ENCODE data around the gene IL6.

IL6 gene

DNA sequence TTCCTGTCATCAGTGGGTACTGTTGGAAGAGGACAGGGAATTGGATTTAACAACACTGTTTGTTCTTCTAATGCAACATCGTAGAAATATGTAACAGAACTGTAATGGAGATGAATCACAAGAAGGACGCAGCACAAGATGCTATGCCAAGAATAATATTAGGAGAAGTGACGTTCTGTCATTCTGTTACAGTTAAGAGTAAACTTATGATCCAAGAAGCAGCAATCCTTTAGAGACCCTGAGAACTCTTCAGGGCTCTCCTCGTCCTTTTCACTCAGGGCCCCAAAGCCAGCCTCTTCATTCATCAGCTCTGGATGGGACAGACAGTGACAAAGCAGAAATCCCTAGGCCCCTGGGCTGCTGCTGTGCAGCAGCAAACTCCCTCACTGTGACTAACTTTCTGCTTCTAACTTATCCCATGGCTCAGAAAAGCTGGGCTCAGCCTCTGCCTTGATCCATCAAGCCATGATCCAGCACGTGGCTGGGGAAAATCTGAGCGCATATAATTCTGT is 8.7 kb upstream of the IL6 start:
- Histone ChIP-seq H3K27ac (replicated peaks) (no peak overlapping the region), H3K27me3 (ENCODE audit: insufficient read depth, poor library complexity, severe bottlenecking) (peaks cover 3% of the 10 kb centered on the region), H3K4me3 (replicated peaks; ENCODE audit: insufficient read depth, low read length) (no peak overlapping the region)
- TF ChIP-seq SPI1 (IDR thresholded peaks at IDR 0.05; ENCODE audit: borderline replicate concordance, low read depth), result no peak
- TF ChIP-seq, protein P1, sequence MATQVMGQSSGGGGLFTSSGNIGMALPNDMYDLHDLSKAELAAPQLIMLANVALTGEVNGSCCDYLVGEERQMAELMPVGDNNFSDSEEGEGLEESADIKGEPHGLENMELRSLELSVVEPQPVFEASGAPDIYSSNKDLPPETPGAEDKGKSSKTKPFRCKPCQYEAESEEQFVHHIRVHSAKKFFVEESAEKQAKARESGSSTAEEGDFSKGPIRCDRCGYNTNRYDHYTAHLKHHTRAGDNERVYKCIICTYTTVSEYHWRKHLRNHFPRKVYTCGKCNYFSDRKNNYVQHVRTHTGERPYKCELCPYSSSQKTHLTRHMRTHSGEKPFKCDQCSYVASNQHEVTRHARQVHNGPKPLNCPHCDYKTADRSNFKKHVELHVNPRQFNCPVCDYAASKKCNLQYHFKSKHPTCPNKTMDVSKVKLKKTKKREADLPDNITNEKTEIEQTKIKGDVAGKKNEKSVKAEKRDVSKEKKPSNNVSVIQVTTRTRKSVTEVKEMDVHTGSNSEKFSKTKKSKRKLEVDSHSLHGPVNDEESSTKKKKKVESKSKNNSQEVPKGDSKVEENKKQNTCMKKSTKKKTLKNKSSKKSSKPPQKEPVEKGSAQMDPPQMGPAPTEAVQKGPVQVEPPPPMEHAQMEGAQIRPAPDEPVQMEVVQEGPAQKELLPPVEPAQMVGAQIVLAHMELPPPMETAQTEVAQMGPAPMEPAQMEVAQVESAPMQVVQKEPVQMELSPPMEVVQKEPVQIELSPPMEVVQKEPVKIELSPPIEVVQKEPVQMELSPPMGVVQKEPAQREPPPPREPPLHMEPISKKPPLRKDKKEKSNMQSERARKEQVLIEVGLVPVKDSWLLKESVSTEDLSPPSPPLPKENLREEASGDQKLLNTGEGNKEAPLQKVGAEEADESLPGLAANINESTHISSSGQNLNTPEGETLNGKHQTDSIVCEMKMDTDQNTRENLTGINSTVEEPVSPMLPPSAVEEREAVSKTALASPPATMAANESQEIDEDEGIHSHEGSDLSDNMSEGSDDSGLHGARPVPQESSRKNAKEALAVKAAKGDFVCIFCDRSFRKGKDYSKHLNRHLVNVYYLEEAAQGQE (IDR thresholded peaks at IDR 0.05; ENCODE audit: insufficient replicate concordance, low read depth), result no peak
- TF ChIP-seq, protein P2, sequence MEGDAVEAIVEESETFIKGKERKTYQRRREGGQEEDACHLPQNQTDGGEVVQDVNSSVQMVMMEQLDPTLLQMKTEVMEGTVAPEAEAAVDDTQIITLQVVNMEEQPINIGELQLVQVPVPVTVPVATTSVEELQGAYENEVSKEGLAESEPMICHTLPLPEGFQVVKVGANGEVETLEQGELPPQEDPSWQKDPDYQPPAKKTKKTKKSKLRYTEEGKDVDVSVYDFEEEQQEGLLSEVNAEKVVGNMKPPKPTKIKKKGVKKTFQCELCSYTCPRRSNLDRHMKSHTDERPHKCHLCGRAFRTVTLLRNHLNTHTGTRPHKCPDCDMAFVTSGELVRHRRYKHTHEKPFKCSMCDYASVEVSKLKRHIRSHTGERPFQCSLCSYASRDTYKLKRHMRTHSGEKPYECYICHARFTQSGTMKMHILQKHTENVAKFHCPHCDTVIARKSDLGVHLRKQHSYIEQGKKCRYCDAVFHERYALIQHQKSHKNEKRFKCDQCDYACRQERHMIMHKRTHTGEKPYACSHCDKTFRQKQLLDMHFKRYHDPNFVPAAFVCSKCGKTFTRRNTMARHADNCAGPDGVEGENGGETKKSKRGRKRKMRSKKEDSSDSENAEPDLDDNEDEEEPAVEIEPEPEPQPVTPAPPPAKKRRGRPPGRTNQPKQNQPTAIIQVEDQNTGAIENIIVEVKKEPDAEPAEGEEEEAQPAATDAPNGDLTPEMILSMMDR (IDR thresholded peaks at IDR 0.05; ENCODE audit: insufficient read depth, low read length), result no peak
- TF ChIP-seq GABPA (IDR thresholded peaks at IDR 0.05; ENCODE audit: low read depth), result no peak
- no peak for TF ChIP-seq POLR2AphosphoS5 (IDR thresholded peaks at IDR 0.05; ENCODE audit: low read depth)
- DNase-seq (ENCODE audit: low read depth in 1 of 2, low spot score in 1 of 2), result no peak

DNA sequence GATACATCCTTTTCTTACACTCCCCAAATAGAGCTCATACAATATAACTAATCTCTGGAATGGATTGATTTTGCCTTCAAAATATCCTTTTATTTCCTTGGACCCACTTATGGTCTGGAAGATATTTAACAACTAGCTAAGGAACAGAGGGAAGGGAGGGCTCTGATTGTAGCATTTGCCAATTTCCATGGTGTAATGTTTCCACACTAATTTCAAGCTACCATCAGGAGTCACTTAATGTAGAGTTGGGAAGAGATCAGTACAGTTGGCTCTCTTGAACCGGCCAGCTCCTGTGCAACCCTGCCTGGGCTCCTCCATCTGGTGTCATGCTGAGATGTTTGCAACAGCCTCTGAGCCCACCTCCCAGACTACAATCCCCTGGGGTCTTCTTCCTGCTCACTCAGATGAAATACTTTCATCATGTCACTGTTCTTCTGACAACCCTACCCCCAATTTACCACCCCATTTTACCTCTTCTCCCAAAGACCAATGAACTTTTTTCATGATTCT is 8.0 kb upstream of the IL6 start:
- TF ChIP-seq SPI1 (IDR thresholded peaks at IDR 0.05; ENCODE audit: borderline replicate concordance, low read depth) (no peak), POLR2AphosphoS5 (IDR thresholded peaks at IDR 0.05; ENCODE audit: low read depth) (no peak), GABPA (IDR thresholded peaks at IDR 0.05; ENCODE audit: low read depth) (no peak)
- TF ChIP-seq, protein P2 (IDR thresholded peaks at IDR 0.05; ENCODE audit: insufficient read depth, low read length), result no peak
- TF ChIP-seq, protein P1 (IDR thresholded peaks at IDR 0.05; ENCODE audit: insufficient replicate concordance, low read depth), result no peak
- peaks cover 3% of the 10 kb centered on the region for H3K27me3 ChIP-seq (ENCODE audit: insufficient read depth, poor library complexity, severe bottlenecking)
- H3K4me3 ChIP-seq (replicated peaks; ENCODE audit: insufficient read depth, low read length), result no peak overlapping the region
- H3K27ac ChIP-seq (replicated peaks), result no peak overlapping the region
- no peak for DNase-seq (ENCODE audit: low read depth in 1 of 2, low spot score in 1 of 2)

GRCh38 chr7:22720791-22721786 is 5.9 kb upstream of the IL6 start:
- H3K4me3 ChIP-seq (replicated peaks; ENCODE audit: insufficient read depth, low read length), result no peak overlapping the region
- DNase-seq (ENCODE audit: low read depth in 1 of 2, low spot score in 1 of 2), result no peak
- TF ChIP-seq, protein P2 (IDR thresholded peaks at IDR 0.05; ENCODE audit: insufficient read depth, low read length), result no peak
- TF ChIP-seq, protein P1 (IDR thresholded peaks at IDR 0.05; ENCODE audit: insufficient replicate concordance, low read depth), result no peak
- TF ChIP-seq GABPA (IDR thresholded peaks at IDR 0.05; ENCODE audit: low read depth) (no peak), POLR2AphosphoS5 (IDR thresholded peaks at IDR 0.05; ENCODE audit: low read depth) (no peak), SPI1 (IDR thresholded peaks at IDR 0.05; ENCODE audit: borderline replicate concordance, low read depth) (no peak)
- no peak overlapping the region for H3K27ac ChIP-seq (replicated peaks)
- peaks cover 3% of the 10 kb centered on the region for H3K27me3 ChIP-seq (ENCODE audit: insufficient read depth, poor library complexity, severe bottlenecking)
